Retina (tissue), 1 donor: ENCODE measurements around the gene KNL1.
"Not testable (repeated sequence)": the region's sequence is repeated elsewhere in the genome, so short reads cannot be mapped to it uniquely, and the experiment has no call there.

Source experiments
- DNase-seq: peaks from one replicate; pipeline ENCODE4 v3.0.0-alpha.2; 2016

The KNL1 gene

DNA sequence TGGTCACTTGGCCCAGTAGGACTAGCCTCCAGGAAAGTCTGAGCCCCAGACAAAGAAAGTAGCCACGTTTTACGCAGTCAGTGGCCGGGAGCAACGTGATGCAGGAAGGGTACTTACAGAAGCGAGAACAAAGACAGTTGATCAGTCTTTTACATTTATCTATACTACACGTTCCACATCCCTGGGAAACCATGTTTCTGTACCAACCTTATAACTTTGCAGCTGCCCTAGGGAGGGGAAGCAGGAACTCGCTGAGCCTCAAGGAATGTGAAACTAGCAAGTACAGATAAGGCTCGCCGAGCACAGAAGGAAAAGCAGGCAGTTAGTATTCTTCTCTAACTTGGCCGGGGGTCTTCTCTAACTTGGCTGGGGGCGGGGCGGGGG is 3.4 kb upstream of the KNL1 start:
- DNase-seq = no peak

DNA sequence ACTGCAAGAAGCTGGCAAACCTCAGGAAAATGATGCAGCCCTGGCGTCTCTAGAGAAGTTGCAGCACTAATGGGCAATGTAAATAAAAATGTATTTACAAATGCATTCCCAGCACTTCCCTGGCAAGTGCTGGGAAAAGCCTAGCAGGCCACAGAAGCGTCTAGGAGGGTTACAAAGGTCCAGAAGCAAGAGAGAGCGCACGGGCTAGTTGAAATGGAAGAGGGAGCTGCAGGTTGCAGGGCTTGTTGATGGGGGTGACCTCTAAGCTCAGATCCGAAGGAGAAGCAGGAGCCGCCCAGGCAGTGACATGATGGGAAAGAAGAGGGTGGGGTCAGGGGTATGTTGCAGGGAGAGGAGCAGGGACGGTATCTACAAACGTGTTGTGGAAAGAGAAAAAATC is 2.7 kb upstream of the KNL1 start:
- no peak for DNase-seq

DNA sequence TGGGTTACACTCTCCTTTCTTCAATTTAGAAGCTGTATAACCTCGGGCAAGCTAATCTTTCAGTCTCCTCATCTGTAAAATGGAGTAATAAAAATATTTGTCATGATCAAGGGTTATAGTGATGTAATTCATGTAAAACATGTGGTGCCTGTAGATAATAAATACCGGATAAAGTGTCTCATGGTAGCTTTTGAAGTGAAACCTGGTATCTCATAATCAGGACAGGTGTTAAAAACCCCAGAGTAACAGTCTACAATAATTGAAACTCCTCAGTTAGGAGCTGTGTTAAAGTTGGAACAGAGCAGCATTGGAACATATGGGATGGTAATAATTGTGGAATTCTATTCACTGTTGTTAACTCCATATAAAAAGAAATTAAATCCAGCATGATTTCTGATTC is 884 bp upstream of the KNL1 start:
- no peak for DNase-seq

DNA sequence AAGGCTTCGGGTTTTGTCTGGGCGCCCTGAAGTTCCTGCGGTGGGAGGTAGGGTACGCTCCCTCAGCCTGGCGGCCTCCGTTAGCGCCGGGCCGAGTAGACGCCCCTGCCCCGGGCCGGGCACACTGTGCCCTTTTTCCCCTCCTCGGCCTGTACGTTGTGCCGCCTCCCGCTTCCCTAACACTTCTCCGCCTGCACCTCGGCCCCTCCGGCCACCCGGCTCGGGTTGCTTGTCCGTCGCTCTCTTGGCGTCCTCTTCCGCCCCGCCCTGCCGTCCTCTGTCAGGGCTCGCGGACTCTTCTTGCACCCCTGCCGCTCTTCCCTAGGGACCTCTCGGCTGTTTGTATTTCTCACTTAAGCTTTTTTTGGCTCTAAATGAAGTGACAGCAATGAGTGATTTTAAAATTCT is 384 bp downstream of the KNL1 start:
- DNase-seq = no peak

DNA sequence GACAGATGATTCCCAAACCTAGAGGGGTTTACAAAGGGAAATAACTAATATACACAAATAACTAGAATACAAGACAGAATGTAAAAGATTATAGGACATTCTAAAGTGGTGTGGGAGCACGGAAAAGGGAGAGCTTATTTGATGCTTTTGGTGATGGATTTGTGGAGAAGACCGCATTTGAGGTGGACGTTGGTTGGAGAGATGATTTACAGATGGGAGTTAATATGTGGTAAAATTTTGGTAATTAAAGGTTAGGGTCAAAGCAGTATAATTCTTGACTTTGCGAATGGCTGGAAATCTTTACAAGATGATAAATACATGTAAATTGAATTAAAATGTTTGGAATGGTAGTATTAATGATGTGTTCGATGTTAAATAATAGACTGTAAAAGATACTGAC is 1.2 kb downstream of the KNL1 start:
- DNase-seq = no peak

DNA sequence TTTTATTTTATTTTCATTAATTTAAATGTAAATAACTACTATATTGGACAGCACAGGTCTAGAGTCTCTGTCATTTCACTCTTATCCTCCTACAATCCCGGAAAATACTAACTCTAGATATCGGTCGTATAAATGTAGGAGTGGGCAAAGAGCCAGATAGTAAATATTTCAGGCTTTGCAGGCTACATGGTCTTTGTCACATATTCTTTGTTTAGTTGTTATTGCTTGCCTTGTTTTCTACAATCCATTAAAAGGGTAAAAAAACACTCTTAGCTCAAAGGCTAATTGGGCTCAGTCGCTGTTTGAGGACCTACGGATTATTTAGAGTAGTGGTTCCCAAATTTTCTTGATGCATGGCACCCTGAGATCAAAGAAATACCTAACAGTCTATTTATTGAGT is 1.7 kb downstream of the KNL1 start:
- no peak for DNase-seq

DNA sequence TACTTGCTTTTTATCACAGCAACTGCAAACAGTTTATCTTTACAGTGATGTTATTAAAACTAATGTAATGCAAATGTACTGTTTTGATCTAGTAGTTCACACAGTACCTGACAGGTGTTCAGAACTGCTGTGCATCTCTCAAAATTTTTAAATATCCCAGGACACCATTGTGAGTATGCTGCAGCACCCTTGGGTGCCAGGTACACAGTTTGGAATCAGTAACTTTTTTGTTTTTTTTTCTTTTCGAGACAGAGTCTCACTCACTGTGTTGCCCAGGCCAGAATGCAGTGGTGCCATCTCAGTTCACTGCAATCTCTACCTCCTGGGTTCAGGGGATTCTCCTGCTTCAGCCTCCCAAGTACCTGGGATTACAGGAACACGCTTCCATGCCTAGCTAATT is 3.0 kb downstream of the KNL1 start:
- DNase-seq = no peak

DNA sequence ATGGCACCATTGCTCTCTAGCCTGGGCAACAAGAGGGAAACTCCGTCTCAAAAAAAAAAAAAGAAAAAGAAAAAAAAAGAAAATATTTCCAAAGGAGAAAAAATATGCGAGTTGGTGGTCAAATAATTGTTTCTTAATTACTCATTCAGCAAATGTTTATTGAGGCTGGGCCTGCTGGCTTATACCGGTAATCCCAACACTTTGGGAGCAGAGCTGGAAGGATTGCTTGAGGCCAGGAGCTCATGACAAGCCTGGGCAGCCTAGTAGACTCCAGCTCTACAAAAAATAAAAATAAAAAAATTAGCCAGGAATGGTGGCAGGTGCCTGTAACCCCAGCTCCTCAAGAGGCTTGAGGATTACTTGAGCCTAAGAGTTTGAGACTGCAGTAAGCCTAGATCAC is 4.1 kb downstream of the KNL1 start:
- DNase-seq = no peak

DNA sequence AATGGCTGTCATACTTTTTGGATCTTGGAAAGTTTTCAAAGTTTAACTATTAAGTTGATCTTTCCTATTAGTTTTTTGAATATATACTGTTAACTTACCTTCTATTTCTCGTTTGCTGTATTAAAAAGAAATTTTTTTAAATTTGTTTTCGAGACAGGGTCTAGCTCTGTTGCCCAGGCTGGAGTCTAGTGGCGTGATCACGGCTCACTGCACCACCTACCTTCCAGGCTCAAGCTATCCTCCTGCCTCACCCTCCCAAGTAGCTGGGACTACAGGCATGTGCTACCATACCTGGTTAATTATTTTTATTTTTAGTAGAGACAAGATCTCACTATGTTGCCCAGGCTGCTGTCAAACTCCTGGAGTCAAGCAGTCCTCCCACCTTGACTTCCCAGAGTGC is 4.6 kb downstream of the KNL1 start:
- no peak for DNase-seq

DNA sequence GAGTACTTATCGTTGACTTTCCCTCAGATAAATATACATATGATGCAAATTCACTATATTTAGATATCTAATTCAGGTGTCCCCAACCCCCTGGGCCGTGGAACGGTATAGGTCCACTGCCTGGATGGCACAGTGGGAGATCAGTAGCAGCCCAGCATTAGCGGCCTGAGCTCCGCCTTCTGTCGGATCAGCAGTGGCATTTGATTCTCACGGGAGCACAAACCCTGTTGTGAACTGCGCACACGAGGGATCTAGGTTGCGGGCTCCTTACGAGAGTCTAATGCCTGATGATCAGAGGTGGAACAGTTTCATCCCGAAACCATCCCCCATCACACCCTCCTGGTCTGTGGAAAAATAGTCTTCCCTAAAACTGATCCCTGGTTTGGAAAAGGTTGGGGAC is 6.9 kb downstream of the KNL1 start:
- no peak for DNase-seq

DNA sequence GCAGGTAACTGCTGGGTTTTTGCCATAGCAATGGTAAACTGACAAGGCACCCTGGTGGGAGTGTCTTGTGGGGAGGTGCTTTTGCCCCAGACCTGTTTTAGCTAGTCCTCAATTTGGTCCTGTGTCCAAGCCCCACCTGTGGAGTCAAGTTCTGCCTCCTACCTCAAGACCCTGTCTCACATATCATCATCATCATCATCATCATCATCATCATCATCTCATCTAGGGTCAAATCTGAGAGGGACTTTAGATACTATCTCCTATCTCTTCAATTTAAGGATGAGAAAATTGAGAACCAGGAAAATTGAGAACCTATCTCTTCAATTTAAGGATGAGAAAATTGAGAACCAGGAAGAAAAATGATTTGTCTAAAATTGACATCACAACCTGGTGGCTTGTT is 9.9 kb downstream of the KNL1 start:
- no peak for DNase-seq

DNA sequence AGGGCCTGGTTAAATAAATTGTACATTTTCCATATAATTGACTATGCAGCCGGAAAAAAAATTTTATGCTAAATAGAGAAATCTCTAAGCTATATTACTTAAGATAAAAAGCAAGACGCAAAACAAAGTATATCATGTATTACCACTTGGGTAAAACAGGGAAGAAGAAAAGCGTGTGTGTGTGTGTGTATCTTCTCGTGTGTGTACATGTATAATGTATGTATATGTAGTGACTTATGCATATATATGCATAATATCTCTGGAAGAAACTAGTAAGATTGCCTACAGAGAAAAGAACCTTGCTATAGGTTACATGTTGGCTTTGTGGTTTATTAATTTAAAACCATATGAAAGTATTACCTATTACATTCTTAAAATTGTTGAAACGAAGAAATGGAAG is 19.0 kb downstream of the KNL1 start:
- DNase-seq = no peak

DNA sequence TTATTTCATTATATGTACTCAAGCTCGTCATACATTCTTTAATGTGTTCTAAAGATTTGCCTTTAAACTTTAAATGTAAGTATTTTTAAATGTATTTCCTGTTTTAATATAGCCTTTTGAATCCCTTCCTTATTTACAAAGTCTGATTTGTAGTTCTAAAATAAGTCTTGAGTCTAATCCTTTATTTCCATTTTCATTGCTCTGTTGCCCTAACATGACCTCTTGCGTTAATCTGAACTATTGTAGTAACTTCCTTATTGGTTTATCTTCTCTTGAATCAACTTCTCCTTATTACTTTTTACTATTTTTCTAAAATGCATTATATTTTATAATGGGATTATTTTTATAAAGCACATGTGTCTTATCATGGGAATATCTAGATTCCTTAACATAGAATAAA is 24.0 kb downstream of the KNL1 start:
- no peak for DNase-seq

DNA sequence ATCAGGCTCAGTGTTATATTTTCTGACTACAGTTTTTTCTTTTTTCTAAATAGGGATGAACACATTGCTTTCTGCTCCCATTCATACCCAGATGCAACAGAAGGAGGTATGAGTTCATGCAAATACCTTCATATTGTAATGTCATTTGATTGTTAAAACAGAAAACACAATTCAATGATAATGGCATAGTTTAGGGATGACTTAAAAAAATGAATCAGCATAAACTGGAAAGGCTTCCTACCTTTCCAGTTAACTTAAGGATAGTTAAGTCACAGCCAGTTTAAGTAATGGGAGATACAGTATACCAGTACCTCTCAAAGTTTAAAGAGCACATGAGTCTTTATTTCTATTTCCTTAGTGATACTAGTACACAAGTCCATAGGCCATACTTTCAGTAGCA is 24.9 kb downstream of the KNL1 start:
- DNase-seq = no peak

DNA sequence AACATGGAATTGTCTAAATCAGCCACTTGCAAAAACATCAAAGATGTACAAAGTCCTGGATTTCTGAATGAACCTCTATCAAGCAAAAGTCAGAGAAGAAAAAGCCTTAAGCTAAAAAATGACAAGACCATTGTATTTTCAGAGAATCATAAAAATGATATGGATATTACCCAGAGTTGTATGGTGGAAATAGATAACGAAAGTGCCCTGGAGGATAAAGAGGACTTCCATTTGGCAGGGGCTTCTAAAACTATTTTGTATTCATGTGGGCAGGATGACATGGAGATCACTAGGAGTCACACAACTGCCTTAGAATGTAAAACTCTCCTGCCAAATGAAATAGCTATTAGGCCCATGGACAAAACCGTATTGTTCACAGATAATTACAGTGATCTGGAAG is 29.3 kb downstream of the KNL1 start:
- DNase-seq = no peak

DNA sequence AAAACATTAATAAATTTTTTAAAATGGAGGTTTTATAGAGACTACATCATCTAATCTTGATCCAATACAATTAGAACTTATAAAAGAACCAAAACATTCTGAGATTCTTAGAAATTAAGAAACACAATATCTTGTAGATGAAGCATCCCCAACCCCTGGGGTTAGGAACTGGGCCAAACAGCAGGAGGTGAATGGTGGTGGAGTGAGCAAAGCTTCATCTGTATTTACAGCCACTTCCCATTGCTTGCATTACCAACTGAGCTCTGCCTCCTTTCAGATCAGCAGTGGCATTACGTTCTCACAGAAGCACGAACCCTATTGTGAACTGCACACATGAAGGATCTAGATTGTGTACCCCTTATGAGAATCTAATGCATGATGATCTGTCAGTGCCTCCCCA is 36.3 kb downstream of the KNL1 start:
- DNase-seq = no peak

DNA sequence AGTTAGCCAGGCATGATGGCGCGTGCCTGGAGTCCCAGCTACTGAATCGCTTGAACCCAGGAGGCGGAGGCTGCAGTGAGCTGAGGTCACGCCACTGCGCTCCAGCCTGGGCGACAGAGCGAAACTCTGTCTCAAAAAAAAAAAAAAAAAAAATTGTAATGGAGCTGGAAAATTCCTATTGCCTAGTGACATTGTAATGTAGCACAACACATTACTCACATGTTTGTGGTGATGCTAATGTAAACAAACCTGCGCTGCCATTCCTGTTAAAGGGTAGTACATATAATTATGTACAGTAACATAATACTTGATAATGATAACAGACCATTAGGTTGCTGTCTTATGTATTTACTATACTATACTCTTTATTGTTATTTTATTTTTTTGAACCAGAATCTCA is 39.1 kb downstream of the KNL1 start:
- no peak for DNase-seq

DNA sequence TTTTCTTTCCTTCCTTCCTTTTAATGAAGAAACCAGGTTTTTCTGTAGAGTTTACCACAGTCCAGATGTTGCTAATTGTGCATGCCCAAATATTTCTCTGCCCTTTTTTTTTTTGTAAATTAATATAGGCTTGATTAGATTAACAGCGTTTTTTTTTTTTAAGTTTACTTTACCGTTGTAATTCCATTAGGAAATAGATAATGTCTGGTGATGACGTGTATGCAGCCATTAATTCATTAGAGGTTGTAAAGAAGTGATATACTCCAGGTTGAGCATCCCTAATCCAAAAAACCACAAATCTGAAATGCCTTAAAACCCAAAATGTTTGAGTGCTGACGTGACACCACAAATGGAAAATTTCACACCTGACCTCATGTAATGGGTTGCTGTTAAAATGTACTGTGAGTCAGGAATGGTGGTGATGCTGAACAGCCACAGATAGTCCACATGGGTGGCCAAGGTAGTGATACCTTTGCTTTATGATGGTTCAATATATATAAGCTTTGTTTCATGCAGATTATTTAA is 43.2 kb downstream of the KNL1 start:
- no peak for DNase-seq

DNA sequence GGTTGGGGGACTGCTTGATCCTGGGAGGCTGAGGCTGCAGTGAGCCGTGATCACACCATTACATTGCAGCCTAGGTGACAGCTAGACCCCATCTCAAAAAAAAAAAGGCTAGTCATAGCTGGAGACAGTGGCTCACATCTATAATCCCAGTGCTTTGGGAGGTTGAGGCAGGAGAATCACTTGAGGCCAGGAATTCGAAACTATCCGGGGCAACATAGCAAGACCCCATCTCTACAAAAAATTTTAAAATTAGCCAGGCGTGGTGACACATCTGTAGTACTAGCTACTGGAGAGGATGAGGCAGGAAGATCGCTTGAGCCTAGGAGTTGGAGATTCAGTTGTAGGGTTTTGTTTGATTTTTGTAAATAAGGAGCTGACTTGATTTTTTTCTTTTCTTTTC is 45.6 kb downstream of the KNL1 start:
- no peak for DNase-seq

DNA sequence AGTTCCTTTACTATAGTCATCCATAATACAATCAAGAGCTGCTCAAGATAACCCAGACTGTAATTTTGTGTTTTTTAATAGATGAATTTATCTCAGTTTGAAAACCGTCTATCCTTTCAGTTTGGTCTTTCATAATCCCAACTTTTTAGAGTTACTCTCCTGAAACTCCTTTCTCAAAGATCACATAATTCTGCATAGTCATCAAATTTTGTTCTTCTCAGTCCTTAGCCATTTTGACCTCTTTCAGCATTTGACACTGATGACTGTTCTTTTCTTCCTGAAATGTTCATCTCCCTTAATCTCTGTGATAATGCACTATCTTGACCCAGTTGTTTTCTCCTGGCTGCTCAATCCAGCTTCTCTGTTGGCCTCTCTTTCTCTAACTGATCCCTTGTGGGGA is 53.5 kb downstream of the KNL1 start:
- DNase-seq = no peak

DNA sequence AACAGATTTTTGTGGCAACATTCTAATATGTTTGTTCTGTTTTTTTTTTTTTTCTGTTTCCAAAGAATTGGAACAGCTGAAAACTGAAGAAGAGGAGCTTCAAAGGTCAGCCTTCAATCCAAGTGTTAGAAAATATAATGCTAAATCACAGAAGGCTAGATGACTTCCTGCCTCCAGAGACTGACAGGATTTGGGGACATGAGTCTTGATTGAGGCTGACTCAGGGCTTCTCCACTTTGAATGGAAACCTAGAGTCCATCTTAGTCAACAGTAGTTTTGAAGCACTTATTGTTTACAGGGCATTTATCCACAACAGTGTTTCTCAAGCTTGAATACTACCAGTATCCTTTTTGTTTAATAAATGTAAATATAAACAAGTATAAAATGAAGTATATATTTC is 56.4 kb downstream of the KNL1 start:
- DNase-seq = no peak

DNA sequence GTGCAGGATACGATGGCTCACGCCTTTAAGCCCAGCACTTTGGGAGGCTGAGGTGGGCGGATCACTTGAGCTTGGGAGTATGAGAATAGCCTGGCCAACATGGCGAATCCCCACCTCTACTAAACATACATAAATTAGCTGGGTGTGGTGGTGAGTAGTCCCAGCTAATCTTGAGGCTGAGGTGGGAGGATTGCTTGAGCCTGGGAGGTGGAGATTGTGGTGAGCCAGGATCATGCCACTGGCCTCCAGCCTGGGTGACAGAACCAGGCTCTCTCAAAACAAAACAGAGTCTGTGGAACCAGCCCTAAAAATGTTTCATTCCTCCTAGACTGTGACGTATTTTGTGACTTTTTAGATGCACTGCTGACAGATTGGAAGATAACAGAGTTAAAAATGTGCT is 66.6 kb downstream of the KNL1 start:
- no peak for DNase-seq

DNA sequence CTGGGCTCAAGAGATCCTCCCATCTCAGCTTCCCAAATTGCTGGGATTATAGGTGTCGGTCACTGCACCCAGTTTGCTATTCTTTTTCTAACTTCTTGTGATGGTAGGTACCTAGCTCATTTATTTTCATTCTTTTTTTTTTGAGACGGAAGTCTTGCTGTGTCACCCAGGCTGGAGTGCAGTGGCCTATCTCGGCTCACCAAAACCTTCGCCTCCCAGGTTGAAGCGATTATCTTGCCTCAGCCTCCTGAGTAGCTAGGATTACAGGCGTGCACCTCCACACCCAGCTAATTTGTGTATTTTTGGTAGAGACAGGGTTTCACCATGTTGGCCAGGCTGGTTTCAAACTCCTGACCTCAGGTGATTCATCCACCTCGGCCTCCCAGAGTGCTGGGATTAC is 70.9 kb downstream of the KNL1 start:
- DNase-seq = no peak

DNA sequence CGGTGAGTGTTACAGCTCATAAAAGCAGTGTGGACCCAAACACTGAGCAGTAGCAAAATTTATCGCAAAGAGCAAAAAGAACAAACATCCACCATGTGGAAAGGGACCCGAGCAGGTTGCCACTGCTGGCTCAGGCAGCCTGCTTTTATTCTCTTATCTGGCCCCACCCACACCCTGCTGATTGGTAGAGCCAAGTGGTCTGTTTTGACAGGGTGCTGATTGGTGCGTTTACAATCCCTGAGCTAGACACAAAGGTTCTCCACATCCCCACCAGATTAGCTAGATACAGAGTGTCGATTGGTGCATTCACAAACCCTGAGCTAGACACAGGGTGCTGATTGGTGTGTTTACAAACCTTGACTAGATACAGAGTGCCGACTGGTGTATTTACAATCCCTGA is 82.2 kb downstream of the KNL1 start:
- not testable (repeated sequence) for DNase-seq

DNA sequence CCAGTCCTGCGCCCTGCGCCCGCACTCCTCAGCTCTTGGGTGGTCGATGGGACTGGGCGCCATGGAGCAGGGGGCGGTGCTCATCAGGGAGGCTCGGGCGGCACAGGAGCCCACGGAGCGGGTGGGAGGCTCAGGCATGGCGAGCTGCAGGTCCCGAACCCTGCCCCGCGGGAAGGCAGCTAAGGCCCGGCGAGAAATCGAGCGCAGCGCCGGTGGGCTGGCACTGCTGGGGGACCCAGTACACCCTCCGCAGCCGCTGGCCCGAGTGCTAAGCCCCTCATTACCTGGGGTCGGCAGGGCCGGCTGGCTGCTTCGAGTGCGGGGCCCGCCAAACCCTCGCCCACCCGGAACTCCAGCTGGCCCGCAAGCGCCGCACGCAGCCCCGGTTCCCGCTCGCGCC is 82.9 kb downstream of the KNL1 start:
- not testable (repeated sequence) for DNase-seq

DNA sequence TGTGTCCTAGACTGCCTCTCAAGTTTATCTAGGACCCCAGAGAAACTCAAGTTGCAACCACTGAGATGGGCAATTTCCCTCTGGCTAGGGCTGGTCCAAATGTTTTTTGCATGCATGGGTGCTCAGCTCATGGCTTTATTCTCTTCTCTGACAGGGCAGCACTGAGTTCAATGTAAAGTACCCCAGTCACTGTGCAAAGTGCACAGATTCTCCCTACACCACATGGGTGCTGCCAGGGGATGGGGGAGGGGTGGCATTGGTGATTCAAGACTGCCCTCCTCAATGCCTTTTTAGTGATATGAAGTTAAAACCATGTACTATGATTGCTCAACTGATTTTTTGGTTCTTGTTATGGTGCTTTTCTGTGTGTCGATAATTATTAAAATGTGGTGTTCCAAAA is 86.1 kb downstream of the KNL1 start:
- no peak for DNase-seq
